ENCODE results near the gene TMEM117.

DNA sequence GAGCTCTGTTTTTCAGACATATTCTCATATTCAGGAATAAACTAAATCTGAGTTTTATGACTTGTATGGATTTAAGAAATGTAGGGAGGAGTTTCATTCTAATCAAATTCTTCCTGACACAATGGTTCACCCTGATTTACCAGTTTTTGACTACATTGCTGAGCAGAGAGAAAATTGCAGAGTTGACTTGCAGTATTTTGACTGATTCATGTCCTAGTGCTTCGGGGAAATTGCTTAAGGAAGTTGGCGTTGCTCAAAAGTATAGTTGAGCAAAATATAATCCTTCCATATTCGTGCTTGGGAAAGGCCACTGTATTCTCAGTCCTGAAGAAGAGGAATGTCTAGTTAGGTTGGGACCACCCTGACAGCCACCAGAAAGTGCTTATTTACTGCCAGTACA lies 28.5 kb upstream of the TMEM117 start:
- TF ChIP-seq POU6F1 (CRISPR knock-in tag; IDR thresholded peaks at IDR 0.05; ENCODE audit: borderline replicate concordance, low read depth): no peak
- TF ChIP-seq ARNTL (CRISPR knock-in tag; IDR thresholded peaks at IDR 0.05; ENCODE audit: borderline replicate concordance, low read depth): no peak
- no peak for TF ChIP-seq TCF4 (CRISPR knock-in tag; IDR thresholded peaks at IDR 0.05; ENCODE audit: borderline replicate concordance)
- no peak for TF ChIP-seq CREB5 (CRISPR knock-in tag; IDR thresholded peaks at IDR 0.05; ENCODE audit: low read depth)
- no peak for TF ChIP-seq TOX (CRISPR knock-in tag; IDR thresholded peaks at IDR 0.05; ENCODE audit: borderline replicate concordance)
- TF ChIP-seq ZNF70 (CRISPR knock-in tag; IDR thresholded peaks at IDR 0.05): no peak
- no peak for TF ChIP-seq RARB (CRISPR knock-in tag; IDR thresholded peaks at IDR 0.05)
- TF ChIP-seq GLIS3 (CRISPR knock-in tag; IDR thresholded peaks at IDR 0.05): no peak
- TF ChIP-seq SNAI2 (CRISPR knock-in tag; IDR thresholded peaks at IDR 0.05): no peak
- TF ChIP-seq, protein P1, sequence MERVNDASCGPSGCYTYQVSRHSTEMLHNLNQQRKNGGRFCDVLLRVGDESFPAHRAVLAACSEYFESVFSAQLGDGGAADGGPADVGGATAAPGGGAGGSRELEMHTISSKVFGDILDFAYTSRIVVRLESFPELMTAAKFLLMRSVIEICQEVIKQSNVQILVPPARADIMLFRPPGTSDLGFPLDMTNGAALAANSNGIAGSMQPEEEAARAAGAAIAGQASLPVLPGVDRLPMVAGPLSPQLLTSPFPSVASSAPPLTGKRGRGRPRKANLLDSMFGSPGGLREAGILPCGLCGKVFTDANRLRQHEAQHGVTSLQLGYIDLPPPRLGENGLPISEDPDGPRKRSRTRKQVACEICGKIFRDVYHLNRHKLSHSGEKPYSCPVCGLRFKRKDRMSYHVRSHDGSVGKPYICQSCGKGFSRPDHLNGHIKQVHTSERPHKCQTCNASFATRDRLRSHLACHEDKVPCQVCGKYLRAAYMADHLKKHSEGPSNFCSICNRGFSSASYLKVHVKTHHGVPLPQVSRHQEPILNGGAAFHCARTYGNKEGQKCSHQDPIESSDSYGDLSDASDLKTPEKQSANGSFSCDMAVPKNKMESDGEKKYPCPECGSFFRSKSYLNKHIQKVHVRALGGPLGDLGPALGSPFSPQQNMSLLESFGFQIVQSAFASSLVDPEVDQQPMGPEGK (CRISPR knock-in tag; IDR thresholded peaks at IDR 0.05; ENCODE audit: borderline replicate concordance): no peak
- no peak for TF ChIP-seq ISL1 (CRISPR knock-in tag; IDR thresholded peaks at IDR 0.05)
- no peak for TF ChIP-seq ESRRG (CRISPR knock-in tag; IDR thresholded peaks at IDR 0.05)
- TF ChIP-seq CSDC2 (CRISPR knock-in tag; IDR thresholded peaks at IDR 0.05): no peak
- no peak for TF ChIP-seq ZFP3 (CRISPR knock-in tag; IDR thresholded peaks at IDR 0.05)

Measured in SK-N-SH treated with all-trans-retinoic acid at 6 μM for 48 hours (cell line).